HG02571 (cell line): ENCODE results near the gene SLCO4A1.

ENCODE experiments used
- ATAC-seq: cut with Tn5 transposase; IDR thresholded peaks from one replicate; pipeline ENCODE4 v1.9.1; 2021; ENCODE audit warnings: mild to moderate bottlenecking, moderate library complexity; ENCODE audit not compliant: unreplicated experiment

SLCO4A1 gene

GRCh38 chr20:62642051-62642665 lies at the start of gene SLCO4A1:
TSS of gene SLCO4A1 (plus strand) at chr20:62642503. CDS start at chr20:62656455, 13,952 bp downstream.
- peak; percentile 59 for ATAC-seq

GRCh38 chr20:62592506-62593177 lies 49.7 kb upstream of the SLCO4A1 start:
- ATAC-seq: no peak

GRCh38 chr20:62593616-62594015 lies 48.7 kb upstream of the SLCO4A1 start:
- ATAC-seq: no peak

GRCh38 chr20:62595069-62595468 lies 47.2 kb upstream of the SLCO4A1 start:
- ATAC-seq: no peak

- no peak for ATAC-seq
These were observed 46.8 kb upstream of the SLCO4A1 start for GRCh38 chr20:62595491-62595890.

GRCh38 chr20:62596486-62596885 lies 45.8 kb upstream of the SLCO4A1 start:
- ATAC-seq: no peak

- ATAC-seq: no peak
These were observed 45.4 kb upstream of the SLCO4A1 start for GRCh38 chr20:62596921-62597320.

GRCh38 chr20:62597416-62598115 lies 44.7 kb upstream of the SLCO4A1 start:
- no peak for ATAC-seq

- ATAC-seq: no peak
These were observed 43.5 kb upstream of the SLCO4A1 start for GRCh38 chr20:62598761-62599194.

- ATAC-seq: no peak
These were observed 42.8 kb upstream of the SLCO4A1 start for GRCh38 chr20:62599216-62600110.

- no peak for ATAC-seq
These were observed 41.1 kb upstream of the SLCO4A1 start for GRCh38 chr20:62601172-62601571.

- ATAC-seq: no peak
These were observed 40.6 kb upstream of the SLCO4A1 start for GRCh38 chr20:62601714-62602113.

GRCh38 chr20:62602550-62602949 lies 39.8 kb upstream of the SLCO4A1 start:
- no peak for ATAC-seq

GRCh38 chr20:62603021-62603906 lies 39.0 kb upstream of the SLCO4A1 start:
- no peak for ATAC-seq

- no peak for ATAC-seq
These were observed 38.2 kb upstream of the SLCO4A1 start for GRCh38 chr20:62603907-62604785.

GRCh38 chr20:62604796-62605195 lies 37.5 kb upstream of the SLCO4A1 start:
- no peak for ATAC-seq

- ATAC-seq: no peak
These were observed 36.9 kb upstream of the SLCO4A1 start for GRCh38 chr20:62605236-62605943.

GRCh38 chr20:62606016-62606415 lies 36.3 kb upstream of the SLCO4A1 start:
- no peak for ATAC-seq
